GM23338 (cell line): Measurements from ENCODE around the gene SELENBP1. TPM values are rescaled to one million over a fixed set of nuclear protein-coding genes. Genes with fewer than 3 reads are reported as not detected.

Experiments
- ATAC-seq: fragments of 200-7000 bp; cut with Tn5 transposase; 3 replicates; pipeline ENCODE4 v1.9.1; 2020
- DNase-seq: peaks from one replicate; pipeline ENCODE4 v3.0.0-alpha.2; 2015; ENCODE audit warnings: low spot score
- H2AFZ ChIP-seq: fragments of 200-600 bp; sonication (generic); 2 replicates; pipeline ENCODE4 v1.8.0; 2016; ENCODE audit warnings: antibody characterized with exemption, mild to moderate bottlenecking, moderate library complexity
- H3F3A ChIP-seq: fragments of 200-600 bp; sonication (generic); replicated peaks from 2 replicates; pipeline ENCODE4 v1.8.0; 2017; ENCODE audit warnings: antibody characterized with exemption, mixed run types, low read depth
- H3K27ac ChIP-seq: fragments of 200-600 bp; sonication (generic); 2 replicates; pipeline ENCODE4 v1.6.1; 2016; ENCODE audit warnings: low read depth
- H3K27me3 ChIP-seq: fragments of 200-600 bp; sonication (generic); 2 replicates; pipeline ENCODE4 v1.8.0; 2016; ENCODE audit warnings: mild to moderate bottlenecking, mixed run types, moderate library complexity; ENCODE audit not compliant: insufficient read depth
- H3K36me3 ChIP-seq: fragments of 200-600 bp; sonication (generic); 2 replicates; pipeline ENCODE4 v1.8.0; 2016; ENCODE audit warnings: mild to moderate bottlenecking; ENCODE audit not compliant: insufficient read depth
- H3K4me1 ChIP-seq: fragments of 200-600 bp; sonication (generic); 2 replicates; pipeline ENCODE4 v1.8.0; 2016; ENCODE audit warnings: mild to moderate bottlenecking, moderate library complexity; ENCODE audit not compliant: insufficient read depth
- H3K4me2 ChIP-seq: fragments of 200-600 bp; sonication (generic); 2 replicates; pipeline ENCODE4 v1.7.1; 2017; ENCODE audit warnings: mixed run types
- H3K4me3 ChIP-seq: fragments of 200-600 bp; sonication (generic); 2 replicates; pipeline ENCODE4 v1.6.1; 2016; ENCODE audit warnings: mixed run types
- H3K79me2 ChIP-seq: fragments of 200-600 bp; sonication (generic); replicated peaks from 2 replicates; pipeline ENCODE4 v1.8.0; 2017; ENCODE audit warnings: mild to moderate bottlenecking; ENCODE audit not compliant: insufficient read depth
- H3K9me2 ChIP-seq: fragments of 200-600 bp; sonication (generic); 2 replicates; pipeline ENCODE4 v1.8.0; 2017; ENCODE audit not compliant: insufficient read depth
- H4K20me1 ChIP-seq: fragments of 200-600 bp; sonication (generic); replicated peaks from 2 replicates; pipeline ENCODE4 v1.8.0; 2017; ENCODE audit warnings: mild to moderate bottlenecking; ENCODE audit not compliant: insufficient read depth
- H3K27ac Mint-ChIP-seq: 2 replicates; pipeline ENCODE4 v1.8.0; 2020; ENCODE audit warnings: inconsistent platforms, mild to moderate bottlenecking, moderate library complexity, mixed read lengths
- H3K27me3 Mint-ChIP-seq: 3 replicates; pipeline ENCODE4 v1.8.0; 2022; ENCODE audit warnings: low read depth, mild to moderate bottlenecking, moderate library complexity, mixed read lengths, inconsistent platforms; ENCODE audit not compliant: insufficient read depth, poor library complexity
- H3K36me3 Mint-ChIP-seq: 3 replicates; pipeline ENCODE4 v1.8.0; 2021; ENCODE audit warnings: low read depth, mild to moderate bottlenecking, inconsistent platforms, moderate library complexity, mixed read lengths
- H3K4me1 Mint-ChIP-seq: 3 replicates; pipeline ENCODE4 v1.8.0; 2020; ENCODE audit warnings: mild to moderate bottlenecking, inconsistent platforms, mixed read lengths
- H3K4me3 Mint-ChIP-seq: 3 replicates; pipeline ENCODE4 v1.8.0; 2021; ENCODE audit warnings: moderate library complexity, mild to moderate bottlenecking, inconsistent platforms, mixed read lengths
- H3K9me3 Mint-ChIP-seq: 3 replicates; pipeline ENCODE4 v1.8.0; 2020; ENCODE audit warnings: moderate library complexity, mild to moderate bottlenecking, inconsistent platforms, mixed read lengths
- CREB1 ChIP-seq: fragments of 250-450 bp; sonication (Bioruptor Pico); IDR thresholded peaks from 2 replicates; pipeline ENCODE4 v1.5.0; 2020; ENCODE audit warnings: low read depth, mild to moderate bottlenecking, moderate library complexity
- EZH2 ChIP-seq: fragments of 200-600 bp; sonication (generic); IDR thresholded peaks from one replicate; pipeline ENCODE4 v1.8.0; 2017; ENCODE audit warnings: antibody characterized with exemption, mild to moderate bottlenecking, low read depth; ENCODE audit not compliant: unreplicated experiment
- EZH2phosphoT487 ChIP-seq: fragments of 200-600 bp; sonication (generic); IDR thresholded peaks from one replicate; pipeline ENCODE4 v1.8.1; 2018; ENCODE audit warnings: antibody characterized with exemption; ENCODE audit not compliant: unreplicated experiment
- JUNB ChIP-seq: IDR thresholded peaks from one replicate; pipeline ENCODE4 v1.6.1; 2016; ENCODE audit warnings: antibody characterized with exemption; ENCODE audit not compliant: unreplicated experiment
- NANOG ChIP-seq: IDR thresholded peaks from 2 replicates; pipeline ENCODE4 v1.6.1; 2016; ENCODE audit warnings: antibody characterized with exemption, borderline replicate concordance
- POLR2AphosphoS5 ChIP-seq: IDR thresholded peaks from 2 replicates; pipeline ENCODE4 v1.6.1; 2016; ENCODE audit warnings: antibody characterized with exemption, low read depth
- STAT1 ChIP-seq: IDR thresholded peaks from one replicate; pipeline ENCODE4 v1.6.1; 2016; ENCODE audit warnings: antibody characterized with exemption; ENCODE audit not compliant: unreplicated experiment
- ZNF114 ChIP-seq: fragments of 250-450 bp; sonication (Bioruptor Pico); IDR thresholded peaks from 2 replicates; pipeline ENCODE4 v1.5.0; 2020; ENCODE audit warnings: mild to moderate bottlenecking, moderate library complexity
- ZNF331 ChIP-seq: fragments of 250-450 bp; sonication (Bioruptor Pico); IDR thresholded peaks from 2 replicates; pipeline ENCODE4 v1.5.0; 2020; ENCODE audit warnings: low read depth, mild to moderate bottlenecking, moderate library complexity
- polyA plus RNA-seq: library from polyadenylated mRNA; unstranded; fragments of >200 nt; fragmentation: Nextera tagmentation; extraction: Ambion mirVana; gene quantifications from 2 replicates; pipeline ENCODE4 v1.2.1, GENCODE V29; 2016
- total RNA-seq: library from RNA; depleted of rRNA; stranded (reverse); fragments of >200 nt; shearing (Covaris generic); gene quantifications from 2 replicates; pipeline ENCODE4 v1.2.3, GENCODE V29; 2014
- TF ChIP-seq, protein P1 (sequence below): fragments of 250-450 bp; sonication (Bioruptor Pico); IDR thresholded peaks from 2 replicates; pipeline ENCODE4 v1.5.0; 2020; ENCODE audit warnings: mild to moderate bottlenecking, moderate library complexity
- TF ChIP-seq, protein P2 (sequence below): IDR thresholded peaks from 2 replicates; pipeline ENCODE4 v1.6.1; 2016; ENCODE audit warnings: antibody characterized with exemption
- TF ChIP-seq, protein P3 (sequence below): IDR thresholded peaks from one replicate; pipeline ENCODE4 v1.6.1; 2018; ENCODE audit warnings: antibody characterized with exemption; ENCODE audit not compliant: unreplicated experiment
- TF ChIP-seq, protein P4 (sequence below), 2 experiments: fragments of 200-600 bp in 1 of 2; sonication (generic) in 1 of 2; conservative IDR thresholded peaks; 2 replicates each; pipeline versions ENCODE4 v1.5.1 to v1.6.1; 2016 to 2017; ENCODE audit warnings: antibody characterized with exemption in 2 of 2, low read depth in 2 of 2, mild to moderate bottlenecking in 2 of 2, moderate library complexity in 1 of 2

SELENBP1 gene
- total and polyA plus RNA-seq, 2 experiments from 2014 or later = 10.7 to 13.4 TPM

DNA sequence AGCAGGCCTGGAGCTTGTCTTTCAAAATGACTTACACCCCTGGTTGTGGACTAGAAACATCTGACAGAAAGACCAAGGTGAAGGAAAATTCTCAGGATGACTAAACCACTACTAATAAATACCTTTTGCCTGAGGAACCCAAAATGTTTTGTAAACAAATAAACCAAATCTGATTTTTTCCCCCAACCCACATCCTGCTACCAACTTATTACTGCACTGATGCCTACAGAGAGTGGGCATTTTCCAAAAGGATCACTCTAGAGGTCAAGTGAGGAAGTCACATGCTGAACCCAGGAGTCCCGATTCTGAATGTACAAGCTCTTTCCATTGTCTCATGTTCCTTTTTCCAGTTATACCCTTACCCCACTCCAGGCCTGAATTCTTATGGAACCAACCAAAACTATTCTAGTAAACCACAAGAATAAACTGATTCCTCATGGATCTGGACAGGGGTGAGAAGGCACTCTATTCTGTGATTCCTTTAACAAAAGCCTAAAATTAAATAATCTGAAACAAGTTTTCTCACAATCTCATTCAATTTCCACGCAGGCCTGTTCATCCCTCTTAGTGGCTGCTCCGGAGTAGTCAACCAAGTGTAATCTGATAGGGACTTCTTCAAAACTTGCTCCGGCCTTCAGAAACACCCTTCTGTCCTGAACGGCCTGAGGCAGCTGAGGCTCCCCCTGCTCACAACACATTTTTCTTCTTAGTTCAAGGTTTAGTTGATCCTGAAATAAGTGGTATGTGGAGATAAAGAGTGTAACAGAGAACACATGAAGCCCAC lies 46.7 kb downstream of the SELENBP1 start:
- Histone ChIP-seq H3K36me3 (peaks cover 6% of the 10 kb centered on the region; the same call in 1 of the 2 replicates), H3K79me2 (peaks cover 15% of the 10 kb centered on the region), H2AFZ (no peak overlapping the region), H3K9me2 (no peaks in the 10 kb centered on the region), H3K27ac (no peak overlapping the region), H4K20me1 (peaks cover 4% of the 10 kb centered on the region; the same call in 1 of the 2 replicates), H3K27me3 (no peaks in the 10 kb centered on the region), H3F3A (0 out of 2 replicates have a peak, but pooled peaks cover 5% of the 10 kb centered on the region), H3K4me3 (peak overlapping the region; percentile 74), H3K4me2 (peak overlapping the region; percentile 95), H3K4me1 (peaks cover 14% of the 10 kb centered on the region)
- Mint-ChIP-seq H3K4me3 (peak overlapping the region; percentile 83), H3K4me1 (peaks cover 10% of the 10 kb centered on the region; the same call in 2 of the 3 replicates), H3K36me3 (peaks cover 8% of the 10 kb centered on the region), H3K9me3 (no peaks in the 10 kb centered on the region), H3K27me3 (peaks cover 9% of the 10 kb centered on the region), H3K27ac (no peak overlapping the region)
- DNase-seq = no peak
- no peak for ATAC-seq
- TF ChIP-seq, protein P1, sequence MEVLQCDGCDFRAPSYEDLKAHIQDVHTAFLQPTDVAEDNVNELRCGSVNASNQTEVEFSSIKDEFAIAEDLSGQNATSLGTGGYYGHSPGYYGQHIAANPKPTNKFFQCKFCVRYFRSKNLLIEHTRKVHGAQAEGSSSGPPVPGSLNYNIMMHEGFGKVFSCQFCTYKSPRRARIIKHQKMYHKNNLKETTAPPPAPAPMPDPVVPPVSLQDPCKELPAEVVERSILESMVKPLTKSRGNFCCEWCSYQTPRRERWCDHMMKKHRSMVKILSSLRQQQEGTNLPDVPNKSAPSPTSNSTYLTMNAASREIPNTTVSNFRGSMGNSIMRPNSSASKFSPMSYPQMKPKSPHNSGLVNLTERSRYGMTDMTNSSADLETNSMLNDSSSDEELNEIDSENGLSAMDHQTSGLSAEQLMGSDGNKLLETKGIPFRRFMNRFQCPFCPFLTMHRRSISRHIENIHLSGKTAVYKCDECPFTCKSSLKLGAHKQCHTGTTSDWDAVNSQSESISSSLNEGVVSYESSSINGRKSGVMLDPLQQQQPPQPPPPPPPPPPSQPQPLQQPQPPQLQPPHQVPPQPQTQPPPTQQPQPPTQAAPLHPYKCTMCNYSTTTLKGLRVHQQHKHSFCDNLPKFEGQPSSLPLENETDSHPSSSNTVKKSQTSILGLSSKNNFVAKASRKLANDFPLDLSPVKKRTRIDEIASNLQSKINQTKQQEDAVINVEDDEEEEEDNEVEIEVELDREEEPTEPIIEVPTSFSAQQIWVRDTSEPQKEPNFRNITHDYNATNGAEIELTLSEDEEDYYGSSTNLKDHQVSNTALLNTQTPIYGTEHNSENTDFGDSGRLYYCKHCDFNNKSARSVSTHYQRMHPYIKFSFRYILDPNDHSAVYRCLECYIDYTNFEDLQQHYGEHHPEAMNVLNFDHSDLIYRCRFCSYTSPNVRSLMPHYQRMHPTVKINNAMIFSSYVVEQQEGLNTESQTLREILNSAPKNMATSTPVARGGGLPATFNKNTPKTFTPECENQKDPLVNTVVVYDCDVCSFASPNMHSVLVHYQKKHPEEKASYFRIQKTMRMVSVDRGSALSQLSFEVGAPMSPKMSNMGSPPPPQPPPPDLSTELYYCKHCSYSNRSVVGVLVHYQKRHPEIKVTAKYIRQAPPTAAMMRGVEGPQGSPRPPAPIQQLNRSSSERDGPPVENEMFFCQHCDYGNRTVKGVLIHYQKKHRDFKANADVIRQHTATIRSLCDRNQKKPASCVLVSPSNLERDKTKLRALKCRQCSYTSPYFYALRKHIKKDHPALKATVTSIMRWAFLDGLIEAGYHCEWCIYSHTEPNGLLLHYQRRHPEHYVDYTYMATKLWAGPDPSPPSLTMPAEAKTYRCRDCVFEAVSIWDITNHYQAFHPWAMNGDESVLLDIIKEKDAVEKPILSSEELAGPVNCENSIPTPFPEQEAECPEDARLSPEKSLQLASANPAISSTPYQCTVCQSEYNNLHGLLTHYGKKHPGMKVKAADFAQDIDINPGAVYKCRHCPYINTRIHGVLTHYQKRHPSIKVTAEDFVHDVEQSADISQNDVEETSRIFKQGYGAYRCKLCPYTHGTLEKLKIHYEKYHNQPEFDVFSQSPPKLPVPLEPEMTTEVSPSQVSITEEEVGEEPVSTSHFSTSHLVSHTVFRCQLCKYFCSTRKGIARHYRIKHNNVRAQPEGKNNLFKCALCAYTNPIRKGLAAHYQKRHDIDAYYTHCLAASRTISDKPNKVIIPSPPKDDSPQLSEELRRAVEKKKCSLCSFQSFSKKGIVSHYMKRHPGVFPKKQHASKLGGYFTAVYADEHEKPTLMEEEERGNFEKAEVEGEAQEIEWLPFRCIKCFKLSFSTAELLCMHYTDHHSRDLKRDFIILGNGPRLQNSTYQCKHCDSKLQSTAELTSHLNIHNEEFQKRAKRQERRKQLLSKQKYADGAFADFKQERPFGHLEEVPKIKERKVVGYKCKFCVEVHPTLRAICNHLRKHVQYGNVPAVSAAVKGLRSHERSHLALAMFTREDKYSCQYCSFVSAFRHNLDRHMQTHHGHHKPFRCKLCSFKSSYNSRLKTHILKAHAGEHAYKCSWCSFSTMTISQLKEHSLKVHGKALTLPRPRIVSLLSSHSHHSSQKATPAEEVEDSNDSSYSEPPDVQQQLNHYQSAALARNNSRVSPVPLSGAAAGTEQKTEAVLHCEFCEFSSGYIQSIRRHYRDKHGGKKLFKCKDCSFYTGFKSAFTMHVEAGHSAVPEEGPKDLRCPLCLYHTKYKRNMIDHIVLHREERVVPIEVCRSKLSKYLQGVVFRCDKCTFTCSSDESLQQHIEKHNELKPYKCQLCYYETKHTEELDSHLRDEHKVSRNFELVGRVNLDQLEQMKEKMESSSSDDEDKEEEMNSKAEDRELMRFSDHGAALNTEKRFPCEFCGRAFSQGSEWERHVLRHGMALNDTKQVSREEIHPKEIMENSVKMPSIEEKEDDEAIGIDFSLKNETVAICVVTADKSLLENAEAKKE (CRISPR knock-in tag) = no peak
- TF ChIP-seq, protein P2, sequence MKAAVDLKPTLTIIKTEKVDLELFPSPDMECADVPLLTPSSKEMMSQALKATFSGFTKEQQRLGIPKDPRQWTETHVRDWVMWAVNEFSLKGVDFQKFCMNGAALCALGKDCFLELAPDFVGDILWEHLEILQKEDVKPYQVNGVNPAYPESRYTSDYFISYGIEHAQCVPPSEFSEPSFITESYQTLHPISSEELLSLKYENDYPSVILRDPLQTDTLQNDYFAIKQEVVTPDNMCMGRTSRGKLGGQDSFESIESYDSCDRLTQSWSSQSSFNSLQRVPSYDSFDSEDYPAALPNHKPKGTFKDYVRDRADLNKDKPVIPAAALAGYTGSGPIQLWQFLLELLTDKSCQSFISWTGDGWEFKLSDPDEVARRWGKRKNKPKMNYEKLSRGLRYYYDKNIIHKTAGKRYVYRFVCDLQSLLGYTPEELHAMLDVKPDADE = no peak
- TF ChIP-seq CREB1 = no peak
- TF ChIP-seq EZH2phosphoT487 = no peak
- TF ChIP-seq EZH2 = no peak
- TF ChIP-seq NANOG = no peak
- TF ChIP-seq ZNF331 (CRISPR knock-in tag) = no peak
- no peak for TF ChIP-seq STAT1
- no peak for TF ChIP-seq ZNF114 (CRISPR knock-in tag)
- TF ChIP-seq, protein P3, sequence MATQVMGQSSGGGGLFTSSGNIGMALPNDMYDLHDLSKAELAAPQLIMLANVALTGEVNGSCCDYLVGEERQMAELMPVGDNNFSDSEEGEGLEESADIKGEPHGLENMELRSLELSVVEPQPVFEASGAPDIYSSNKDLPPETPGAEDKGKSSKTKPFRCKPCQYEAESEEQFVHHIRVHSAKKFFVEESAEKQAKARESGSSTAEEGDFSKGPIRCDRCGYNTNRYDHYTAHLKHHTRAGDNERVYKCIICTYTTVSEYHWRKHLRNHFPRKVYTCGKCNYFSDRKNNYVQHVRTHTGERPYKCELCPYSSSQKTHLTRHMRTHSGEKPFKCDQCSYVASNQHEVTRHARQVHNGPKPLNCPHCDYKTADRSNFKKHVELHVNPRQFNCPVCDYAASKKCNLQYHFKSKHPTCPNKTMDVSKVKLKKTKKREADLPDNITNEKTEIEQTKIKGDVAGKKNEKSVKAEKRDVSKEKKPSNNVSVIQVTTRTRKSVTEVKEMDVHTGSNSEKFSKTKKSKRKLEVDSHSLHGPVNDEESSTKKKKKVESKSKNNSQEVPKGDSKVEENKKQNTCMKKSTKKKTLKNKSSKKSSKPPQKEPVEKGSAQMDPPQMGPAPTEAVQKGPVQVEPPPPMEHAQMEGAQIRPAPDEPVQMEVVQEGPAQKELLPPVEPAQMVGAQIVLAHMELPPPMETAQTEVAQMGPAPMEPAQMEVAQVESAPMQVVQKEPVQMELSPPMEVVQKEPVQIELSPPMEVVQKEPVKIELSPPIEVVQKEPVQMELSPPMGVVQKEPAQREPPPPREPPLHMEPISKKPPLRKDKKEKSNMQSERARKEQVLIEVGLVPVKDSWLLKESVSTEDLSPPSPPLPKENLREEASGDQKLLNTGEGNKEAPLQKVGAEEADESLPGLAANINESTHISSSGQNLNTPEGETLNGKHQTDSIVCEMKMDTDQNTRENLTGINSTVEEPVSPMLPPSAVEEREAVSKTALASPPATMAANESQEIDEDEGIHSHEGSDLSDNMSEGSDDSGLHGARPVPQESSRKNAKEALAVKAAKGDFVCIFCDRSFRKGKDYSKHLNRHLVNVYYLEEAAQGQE = no peak
- no peak for TF ChIP-seq JUNB
- TF ChIP-seq, protein P4, sequence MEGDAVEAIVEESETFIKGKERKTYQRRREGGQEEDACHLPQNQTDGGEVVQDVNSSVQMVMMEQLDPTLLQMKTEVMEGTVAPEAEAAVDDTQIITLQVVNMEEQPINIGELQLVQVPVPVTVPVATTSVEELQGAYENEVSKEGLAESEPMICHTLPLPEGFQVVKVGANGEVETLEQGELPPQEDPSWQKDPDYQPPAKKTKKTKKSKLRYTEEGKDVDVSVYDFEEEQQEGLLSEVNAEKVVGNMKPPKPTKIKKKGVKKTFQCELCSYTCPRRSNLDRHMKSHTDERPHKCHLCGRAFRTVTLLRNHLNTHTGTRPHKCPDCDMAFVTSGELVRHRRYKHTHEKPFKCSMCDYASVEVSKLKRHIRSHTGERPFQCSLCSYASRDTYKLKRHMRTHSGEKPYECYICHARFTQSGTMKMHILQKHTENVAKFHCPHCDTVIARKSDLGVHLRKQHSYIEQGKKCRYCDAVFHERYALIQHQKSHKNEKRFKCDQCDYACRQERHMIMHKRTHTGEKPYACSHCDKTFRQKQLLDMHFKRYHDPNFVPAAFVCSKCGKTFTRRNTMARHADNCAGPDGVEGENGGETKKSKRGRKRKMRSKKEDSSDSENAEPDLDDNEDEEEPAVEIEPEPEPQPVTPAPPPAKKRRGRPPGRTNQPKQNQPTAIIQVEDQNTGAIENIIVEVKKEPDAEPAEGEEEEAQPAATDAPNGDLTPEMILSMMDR (conservative IDR thresholded peaks at IDR 0.05; ENCODE audit: low read depth in 2 of 2) = no peak
- no peak for TF ChIP-seq POLR2AphosphoS5
